GM06990 (cell line): ENCODE data around the gene CRTC3.

Experiments used
- DNase-seq: peaks from one replicate; pipeline ENCODE4 v3.0.0-alpha.2; 2011; ENCODE audit not compliant: insufficient read length; ENCODE audit errors: extremely low read depth
- H3K27me3 ChIP-seq: replicated peaks from 2 replicates; pipeline ENCODE4 v1.6.0; 2011; ENCODE audit warnings: low read length; ENCODE audit not compliant: control insufficient read depth, insufficient read depth
- H3K36me3 ChIP-seq: 2 replicates; pipeline ENCODE4 v1.5.1; 2011; ENCODE audit warnings: low read length; ENCODE audit not compliant: control insufficient read depth, insufficient read depth
- H3K4me3 ChIP-seq: replicated peaks from 2 replicates; pipeline ENCODE4 v1.5.1; 2011; ENCODE audit warnings: low read depth, mild to moderate bottlenecking, control low read depth, low read length
- CTCF ChIP-seq: IDR thresholded peaks from 2 replicates; pipeline ENCODE4 v1.5.1; 2011; ENCODE audit warnings: low read length, control low read depth, mild to moderate bottlenecking, inconsistent platforms; ENCODE audit not compliant: insufficient read depth, poor library complexity, severe bottlenecking

CRTC3 gene

GRCh38 chr15:90576711-90577389 lies 47.1 kb downstream of the CRTC3 start:
- H3K36me3 ChIP-seq, result no peaks in the 10 kb centered on the region; the same call in 1 of the 2 replicates
- H3K4me3 ChIP-seq, result no peak overlapping the region
- H3K27me3 ChIP-seq, result no peaks in the 10 kb centered on the region
- no peak for TF ChIP-seq CTCF
- no peak for DNase-seq

- no peak for TF ChIP-seq CTCF
- H3K27me3 ChIP-seq, result no peaks in the 10 kb centered on the region
Observed at GRCh38 chr15:90579213-90579612, 49.5 kb downstream of the CRTC3 start.

GRCh38 chr15:90580099-90580498 lies 50.4 kb downstream of the CRTC3 start:
- H3K36me3 ChIP-seq, result no peaks in the 10 kb centered on the region; the same call in none of the 2 replicates
- TF ChIP-seq CTCF, result no peak
- H3K27me3 ChIP-seq, result no peaks in the 10 kb centered on the region
- DNase-seq, result no peak
- H3K4me3 ChIP-seq, result no peak overlapping the region

More at GRCh38 chr15:90579213-90579612, 49.5 kb downstream of the CRTC3 start:
- no peak for DNase-seq
- no peak overlapping the region for H3K4me3 ChIP-seq
- no peaks in the 10 kb centered on the region; the same call in none of the 2 replicates for H3K36me3 ChIP-seq

GRCh38 chr15:90580541-90580940 lies 50.8 kb downstream of the CRTC3 start:
- no peak for DNase-seq
- no peaks in the 10 kb centered on the region for H3K27me3 ChIP-seq
- TF ChIP-seq CTCF, result no peak
- H3K36me3 ChIP-seq, result no peaks in the 10 kb centered on the region; the same call in none of the 2 replicates
- no peak overlapping the region for H3K4me3 ChIP-seq

GRCh38 chr15:90580946-90581345 lies 51.2 kb downstream of the CRTC3 start:
- Histone ChIP-seq H3K4me3 (no peak overlapping the region), H3K27me3 (no peaks in the 10 kb centered on the region), H3K36me3 (no peaks in the 10 kb centered on the region; the same call in none of the 2 replicates)
- no peak for TF ChIP-seq CTCF
- no peak for DNase-seq
